ENCODE data around the gene LHFPL5. TPM values are rescaled to one million over a fixed set of nuclear protein-coding genes. Genes with fewer than 3 reads are reported as not detected.

Gene LHFPL5
- total and polyA plus RNA-seq, 2 of the 13 experiments (the other 11 are each of a cell fraction or from before 2014, with no cell fraction given) = 0.03 TPM; not detected in 1

DNA sequence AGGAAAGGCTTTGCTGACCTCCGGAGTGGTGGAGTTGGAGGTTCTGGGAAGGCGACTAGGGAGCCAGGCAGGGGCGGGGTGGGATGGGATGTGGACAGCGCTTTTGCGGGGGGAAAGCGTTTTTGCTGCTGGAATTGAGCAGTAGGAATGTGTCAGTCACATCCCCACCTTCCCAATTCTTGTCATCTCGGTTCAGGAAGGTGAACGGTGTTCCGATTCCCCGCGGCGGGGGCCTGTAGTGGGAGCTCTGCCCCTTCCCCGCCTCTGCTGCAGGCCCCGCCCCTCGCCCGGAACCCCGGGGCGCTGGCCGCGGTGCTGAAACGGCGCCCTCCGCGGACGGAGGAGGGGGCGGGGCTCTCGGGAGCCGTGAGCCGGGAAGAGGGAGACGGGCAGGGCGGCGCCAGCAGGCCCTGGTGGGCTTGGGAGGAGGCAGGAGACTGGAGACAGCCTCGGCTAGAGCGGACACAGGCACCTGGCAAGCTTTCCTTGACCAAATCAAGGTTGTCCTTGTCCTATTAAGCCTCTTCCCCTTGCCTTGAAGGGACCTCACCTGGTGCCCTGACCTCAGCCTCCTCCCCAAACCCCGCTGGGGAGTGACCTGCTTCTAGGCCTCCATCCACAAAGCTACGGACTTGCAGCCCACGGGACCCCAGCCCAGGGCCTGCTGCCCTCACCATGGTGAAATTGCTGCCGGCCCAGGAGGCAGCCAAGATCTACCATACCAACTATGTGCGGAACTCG is at the start of gene LHFPL5 (continued):
- TF ChIP-seq, protein P1, sequence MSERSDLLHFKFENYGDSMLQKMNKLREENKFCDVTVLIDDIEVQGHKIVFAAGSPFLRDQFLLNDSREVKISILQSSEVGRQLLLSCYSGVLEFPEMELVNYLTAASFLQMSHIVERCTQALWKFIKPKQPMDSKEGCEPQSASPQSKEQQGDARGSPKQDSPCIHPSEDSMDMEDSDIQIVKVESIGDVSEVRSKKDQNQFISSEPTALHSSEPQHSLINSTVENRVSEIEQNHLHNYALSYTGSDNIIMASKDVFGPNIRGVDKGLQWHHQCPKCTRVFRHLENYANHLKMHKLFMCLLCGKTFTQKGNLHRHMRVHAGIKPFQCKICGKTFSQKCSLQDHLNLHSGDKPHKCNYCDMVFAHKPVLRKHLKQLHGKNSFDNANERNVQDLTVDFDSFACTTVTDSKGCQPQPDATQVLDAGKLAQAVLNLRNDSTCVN (CRISPR knock-in tag; IDR thresholded peaks at IDR 0.05; ENCODE audit: borderline replicate concordance) = peak; percentile 97
- TF ChIP-seq GABPB1 (CRISPR knock-in tag; IDR thresholded peaks at IDR 0.05) (peak; percentile 91), KAT2B (IDR thresholded peaks at IDR 0.05; ENCODE audit: borderline replicate concordance, low read depth, low read length) (no peak), XRCC5 (optimal IDR thresholded peaks at IDR 0.05; ENCODE audit: low read length) (peak; percentile 97), NR2C2 (CRISPR knock-in tag; IDR thresholded peaks at IDR 0.05; ENCODE audit: borderline replicate concordance) (peak; percentile 67), ZNF44 (CRISPR knock-in tag; IDR thresholded peaks at IDR 0.05) (peak; percentile 97; the same call in 1 of the 2 replicates), ZFY (CRISPR knock-in tag; IDR thresholded peaks at IDR 0.05) (peak; percentile 64)
- TF ChIP-seq, protein P2, sequence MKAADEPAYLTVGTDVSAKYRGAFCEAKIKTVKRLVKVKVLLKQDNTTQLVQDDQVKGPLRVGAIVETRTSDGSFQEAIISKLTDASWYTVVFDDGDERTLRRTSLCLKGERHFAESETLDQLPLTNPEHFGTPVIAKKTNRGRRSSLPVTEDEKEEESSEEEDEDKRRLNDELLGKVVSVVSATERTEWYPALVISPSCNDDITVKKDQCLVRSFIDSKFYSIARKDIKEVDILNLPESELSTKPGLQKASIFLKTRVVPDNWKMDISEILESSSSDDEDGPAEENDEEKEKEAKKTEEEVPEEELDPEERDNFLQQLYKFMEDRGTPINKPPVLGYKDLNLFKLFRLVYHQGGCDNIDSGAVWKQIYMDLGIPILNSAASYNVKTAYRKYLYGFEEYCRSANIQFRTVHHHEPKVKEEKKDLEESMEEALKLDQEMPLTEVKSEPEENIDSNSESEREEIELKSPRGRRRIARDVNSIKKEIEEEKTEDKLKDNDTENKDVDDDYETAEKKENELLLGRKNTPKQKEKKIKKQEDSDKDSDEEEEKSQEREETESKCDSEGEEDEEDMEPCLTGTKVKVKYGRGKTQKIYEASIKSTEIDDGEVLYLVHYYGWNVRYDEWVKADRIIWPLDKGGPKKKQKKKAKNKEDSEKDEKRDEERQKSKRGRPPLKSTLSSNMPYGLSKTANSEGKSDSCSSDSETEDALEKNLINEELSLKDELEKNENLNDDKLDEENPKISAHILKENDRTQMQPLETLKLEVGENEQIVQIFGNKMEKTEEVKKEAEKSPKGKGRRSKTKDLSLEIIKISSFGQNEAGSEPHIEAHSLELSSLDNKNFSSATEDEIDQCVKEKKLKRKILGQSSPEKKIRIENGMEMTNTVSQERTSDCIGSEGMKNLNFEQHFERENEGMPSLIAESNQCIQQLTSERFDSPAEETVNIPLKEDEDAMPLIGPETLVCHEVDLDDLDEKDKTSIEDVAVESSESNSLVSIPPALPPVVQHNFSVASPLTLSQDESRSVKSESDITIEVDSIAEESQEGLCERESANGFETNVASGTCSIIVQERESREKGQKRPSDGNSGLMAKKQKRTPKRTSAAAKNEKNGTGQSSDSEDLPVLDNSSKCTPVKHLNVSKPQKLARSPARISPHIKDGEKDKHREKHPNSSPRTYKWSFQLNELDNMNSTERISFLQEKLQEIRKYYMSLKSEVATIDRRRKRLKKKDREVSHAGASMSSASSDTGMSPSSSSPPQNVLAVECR (CRISPR knock-in tag; IDR thresholded peaks at IDR 0.05; ENCODE audit: borderline replicate concordance) = peak; percentile 96
- TF ChIP-seq, protein P3, sequence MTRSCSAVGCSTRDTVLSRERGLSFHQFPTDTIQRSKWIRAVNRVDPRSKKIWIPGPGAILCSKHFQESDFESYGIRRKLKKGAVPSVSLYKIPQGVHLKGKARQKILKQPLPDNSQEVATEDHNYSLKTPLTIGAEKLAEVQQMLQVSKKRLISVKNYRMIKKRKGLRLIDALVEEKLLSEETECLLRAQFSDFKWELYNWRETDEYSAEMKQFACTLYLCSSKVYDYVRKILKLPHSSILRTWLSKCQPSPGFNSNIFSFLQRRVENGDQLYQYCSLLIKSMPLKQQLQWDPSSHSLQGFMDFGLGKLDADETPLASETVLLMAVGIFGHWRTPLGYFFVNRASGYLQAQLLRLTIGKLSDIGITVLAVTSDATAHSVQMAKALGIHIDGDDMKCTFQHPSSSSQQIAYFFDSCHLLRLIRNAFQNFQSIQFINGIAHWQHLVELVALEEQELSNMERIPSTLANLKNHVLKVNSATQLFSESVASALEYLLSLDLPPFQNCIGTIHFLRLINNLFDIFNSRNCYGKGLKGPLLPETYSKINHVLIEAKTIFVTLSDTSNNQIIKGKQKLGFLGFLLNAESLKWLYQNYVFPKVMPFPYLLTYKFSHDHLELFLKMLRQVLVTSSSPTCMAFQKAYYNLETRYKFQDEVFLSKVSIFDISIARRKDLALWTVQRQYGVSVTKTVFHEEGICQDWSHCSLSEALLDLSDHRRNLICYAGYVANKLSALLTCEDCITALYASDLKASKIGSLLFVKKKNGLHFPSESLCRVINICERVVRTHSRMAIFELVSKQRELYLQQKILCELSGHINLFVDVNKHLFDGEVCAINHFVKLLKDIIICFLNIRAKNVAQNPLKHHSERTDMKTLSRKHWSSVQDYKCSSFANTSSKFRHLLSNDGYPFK (CRISPR knock-in tag; IDR thresholded peaks at IDR 0.05; ENCODE audit: borderline replicate concordance) = peak; percentile 84
- TF ChIP-seq, protein P4, sequence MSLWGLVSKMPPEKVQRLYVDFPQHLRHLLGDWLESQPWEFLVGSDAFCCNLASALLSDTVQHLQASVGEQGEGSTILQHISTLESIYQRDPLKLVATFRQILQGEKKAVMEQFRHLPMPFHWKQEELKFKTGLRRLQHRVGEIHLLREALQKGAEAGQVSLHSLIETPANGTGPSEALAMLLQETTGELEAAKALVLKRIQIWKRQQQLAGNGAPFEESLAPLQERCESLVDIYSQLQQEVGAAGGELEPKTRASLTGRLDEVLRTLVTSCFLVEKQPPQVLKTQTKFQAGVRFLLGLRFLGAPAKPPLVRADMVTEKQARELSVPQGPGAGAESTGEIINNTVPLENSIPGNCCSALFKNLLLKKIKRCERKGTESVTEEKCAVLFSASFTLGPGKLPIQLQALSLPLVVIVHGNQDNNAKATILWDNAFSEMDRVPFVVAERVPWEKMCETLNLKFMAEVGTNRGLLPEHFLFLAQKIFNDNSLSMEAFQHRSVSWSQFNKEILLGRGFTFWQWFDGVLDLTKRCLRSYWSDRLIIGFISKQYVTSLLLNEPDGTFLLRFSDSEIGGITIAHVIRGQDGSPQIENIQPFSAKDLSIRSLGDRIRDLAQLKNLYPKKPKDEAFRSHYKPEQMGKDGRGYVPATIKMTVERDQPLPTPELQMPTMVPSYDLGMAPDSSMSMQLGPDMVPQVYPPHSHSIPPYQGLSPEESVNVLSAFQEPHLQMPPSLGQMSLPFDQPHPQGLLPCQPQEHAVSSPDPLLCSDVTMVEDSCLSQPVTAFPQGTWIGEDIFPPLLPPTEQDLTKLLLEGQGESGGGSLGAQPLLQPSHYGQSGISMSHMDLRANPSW (CRISPR knock-in tag; IDR thresholded peaks at IDR 0.05; ENCODE audit: borderline replicate concordance) = no peak
- TF ChIP-seq, protein P5, sequence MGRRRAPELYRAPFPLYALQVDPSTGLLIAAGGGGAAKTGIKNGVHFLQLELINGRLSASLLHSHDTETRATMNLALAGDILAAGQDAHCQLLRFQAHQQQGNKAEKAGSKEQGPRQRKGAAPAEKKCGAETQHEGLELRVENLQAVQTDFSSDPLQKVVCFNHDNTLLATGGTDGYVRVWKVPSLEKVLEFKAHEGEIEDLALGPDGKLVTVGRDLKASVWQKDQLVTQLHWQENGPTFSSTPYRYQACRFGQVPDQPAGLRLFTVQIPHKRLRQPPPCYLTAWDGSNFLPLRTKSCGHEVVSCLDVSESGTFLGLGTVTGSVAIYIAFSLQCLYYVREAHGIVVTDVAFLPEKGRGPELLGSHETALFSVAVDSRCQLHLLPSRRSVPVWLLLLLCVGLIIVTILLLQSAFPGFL (CRISPR knock-in tag; IDR thresholded peaks at IDR 0.05) = peak; percentile 98
- TF ChIP-seq, protein P6, sequence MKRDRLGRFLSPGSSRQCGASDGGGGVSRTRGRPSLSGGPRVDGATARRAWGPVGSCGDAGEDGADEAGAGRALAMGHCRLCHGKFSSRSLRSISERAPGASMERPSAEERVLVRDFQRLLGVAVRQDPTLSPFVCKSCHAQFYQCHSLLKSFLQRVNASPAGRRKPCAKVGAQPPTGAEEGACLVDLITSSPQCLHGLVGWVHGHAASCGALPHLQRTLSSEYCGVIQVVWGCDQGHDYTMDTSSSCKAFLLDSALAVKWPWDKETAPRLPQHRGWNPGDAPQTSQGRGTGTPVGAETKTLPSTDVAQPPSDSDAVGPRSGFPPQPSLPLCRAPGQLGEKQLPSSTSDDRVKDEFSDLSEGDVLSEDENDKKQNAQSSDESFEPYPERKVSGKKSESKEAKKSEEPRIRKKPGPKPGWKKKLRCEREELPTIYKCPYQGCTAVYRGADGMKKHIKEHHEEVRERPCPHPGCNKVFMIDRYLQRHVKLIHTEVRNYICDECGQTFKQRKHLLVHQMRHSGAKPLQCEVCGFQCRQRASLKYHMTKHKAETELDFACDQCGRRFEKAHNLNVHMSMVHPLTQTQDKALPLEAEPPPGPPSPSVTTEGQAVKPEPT (CRISPR knock-in tag; IDR thresholded peaks at IDR 0.05; ENCODE audit: low read depth) = peak; percentile 97
